Thyroid gland (tissue), 4 donors: ENCODE measurements around the gene MTHFS.

Experiments used
- CTCF ChIP-seq, 6 experiments: fragments of 200-600 bp in 3 of 6; fragments of 450-650 bp in 3 of 6; sonication (generic) in 3 of 6; IDR thresholded peaks; one replicate each; pipeline ENCODE4 v1.5.1; 2016 to 2019; ENCODE audit warnings: antibody characterized with exemption in 6 of 6, mild to moderate bottlenecking in 2 of 6, inconsistent platforms in 1 of 6, moderate library complexity in 1 of 6
- POLR2A ChIP-seq, 2 donors: fragments of 450-650 bp; IDR thresholded peaks; one replicate each; pipeline ENCODE4 v1.6.1; 2017; ENCODE audit warnings: antibody characterized with exemption in 2 of 2, mild to moderate bottlenecking in 2 of 2, moderate library complexity in 1 of 2

GRCh38 chr15:79903144-79903543 lies 6.3 kb upstream of the MTHFS start:
- TF ChIP-seq CTCF (IDR thresholded peaks at IDR 0.05) = no peak
- no peak for TF ChIP-seq POLR2A (IDR thresholded peaks at IDR 0.05)
